Epithelial cell of proximal tubule (primary cell): ENCODE results near the gene INPP5D. TPM values are rescaled to one million over a fixed set of nuclear protein-coding genes. Genes with fewer than 3 reads are reported as not detected.
"Not testable (repeated sequence)": the region's sequence is repeated elsewhere in the genome, so short reads cannot be mapped to it uniquely, and the experiment has no call there.

Source experiments
- DNase-seq: peaks from one replicate; pipeline ENCODE4 v3.0.0-alpha.2; 2011; ENCODE audit warnings: low read depth
- H3K4me3 ChIP-seq: 2 replicates; pipeline ENCODE4 v1.5.1; 2011; ENCODE audit warnings: low read depth, mild to moderate bottlenecking, low read length
- total RNA-seq: library from RNA; depleted of rRNA; stranded (reverse); fragments of >200 nt; gene quantifications from 2 replicates; pipeline ENCODE4 v1.2.3, GENCODE V29; 2015
- TF ChIP-seq, protein P1 (sequence below): conservative IDR thresholded peaks from 2 replicates; pipeline ENCODE4 v1.5.1; 2012; ENCODE audit warnings: low read depth, mild to moderate bottlenecking, low read length

Gene INPP5D
- total RNA-seq, 1 donor from 2014 or later = 1.8 TPM

DNA sequence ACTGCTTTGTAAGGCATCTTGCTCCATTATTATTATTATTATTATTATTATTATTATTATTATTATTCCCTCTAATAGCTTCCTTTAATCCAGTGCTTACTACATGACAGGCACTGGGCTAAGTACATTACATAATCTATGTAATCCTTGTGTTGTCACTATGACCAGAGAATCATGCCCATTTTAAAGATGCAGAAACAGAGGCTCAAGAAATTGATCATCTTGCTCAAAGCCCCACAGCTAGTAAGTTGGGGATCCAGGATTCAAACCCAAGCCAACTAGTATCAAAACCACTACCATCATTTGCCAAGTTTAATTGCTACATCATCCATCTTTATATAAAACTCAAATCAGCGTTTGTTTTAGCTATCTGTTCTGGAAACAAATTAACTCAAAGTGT, 46.5 kb upstream of the INPP5D start:
- TF ChIP-seq, protein P1, sequence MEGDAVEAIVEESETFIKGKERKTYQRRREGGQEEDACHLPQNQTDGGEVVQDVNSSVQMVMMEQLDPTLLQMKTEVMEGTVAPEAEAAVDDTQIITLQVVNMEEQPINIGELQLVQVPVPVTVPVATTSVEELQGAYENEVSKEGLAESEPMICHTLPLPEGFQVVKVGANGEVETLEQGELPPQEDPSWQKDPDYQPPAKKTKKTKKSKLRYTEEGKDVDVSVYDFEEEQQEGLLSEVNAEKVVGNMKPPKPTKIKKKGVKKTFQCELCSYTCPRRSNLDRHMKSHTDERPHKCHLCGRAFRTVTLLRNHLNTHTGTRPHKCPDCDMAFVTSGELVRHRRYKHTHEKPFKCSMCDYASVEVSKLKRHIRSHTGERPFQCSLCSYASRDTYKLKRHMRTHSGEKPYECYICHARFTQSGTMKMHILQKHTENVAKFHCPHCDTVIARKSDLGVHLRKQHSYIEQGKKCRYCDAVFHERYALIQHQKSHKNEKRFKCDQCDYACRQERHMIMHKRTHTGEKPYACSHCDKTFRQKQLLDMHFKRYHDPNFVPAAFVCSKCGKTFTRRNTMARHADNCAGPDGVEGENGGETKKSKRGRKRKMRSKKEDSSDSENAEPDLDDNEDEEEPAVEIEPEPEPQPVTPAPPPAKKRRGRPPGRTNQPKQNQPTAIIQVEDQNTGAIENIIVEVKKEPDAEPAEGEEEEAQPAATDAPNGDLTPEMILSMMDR = no peak
- H3K4me3 ChIP-seq = no peak overlapping the region
- no peak for DNase-seq

GRCh38 chr2:233015019-233015645, 45.0 kb upstream of the INPP5D start:
- DNase-seq = no peak
- H3K4me3 ChIP-seq = no peak overlapping the region
- TF ChIP-seq, protein P1 = no peak

DNA sequence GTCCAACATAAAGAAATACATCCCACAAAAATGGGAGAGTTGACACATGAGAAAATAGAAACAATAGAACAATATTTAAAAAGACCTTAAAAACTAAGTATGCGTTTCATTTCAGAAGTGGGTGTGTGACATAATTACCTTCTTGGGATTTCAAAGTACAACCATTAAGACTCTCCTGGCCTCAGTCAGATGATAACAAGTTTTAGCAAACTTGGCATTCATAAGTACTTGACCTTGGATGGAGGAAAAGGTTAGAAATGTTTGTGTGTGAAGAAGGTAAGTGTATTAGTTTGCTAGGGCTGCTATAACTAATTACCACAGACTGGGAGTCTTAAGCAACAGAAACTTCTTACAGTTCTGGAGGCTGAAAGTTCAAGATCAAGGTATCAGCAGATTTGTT, 42.2 kb upstream of the INPP5D start:
- H3K4me3 ChIP-seq = no peak overlapping the region

DNA sequence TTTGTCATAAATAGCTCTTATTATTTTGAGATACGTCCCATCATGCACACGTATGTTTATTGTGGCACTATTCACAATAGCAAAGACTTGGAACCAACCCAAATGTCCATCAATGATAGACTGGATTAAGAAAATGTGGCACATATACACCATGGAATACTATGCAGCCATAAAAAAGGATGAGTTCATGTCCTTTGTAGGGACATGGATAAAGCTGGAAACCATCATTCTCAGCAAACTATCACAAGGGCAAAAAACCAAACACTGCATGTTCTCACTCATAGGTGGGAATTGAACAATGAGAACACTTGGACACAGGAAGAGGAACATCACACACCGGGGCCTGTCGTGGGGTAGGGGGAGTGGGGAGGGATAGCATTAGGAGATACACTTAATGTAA, 40.5 kb upstream of the INPP5D start:
- H3K4me3 ChIP-seq, DNase-seq: not testable (repeated sequence)

More for the DNA sequence above, 42.2 kb upstream of the INPP5D start:
- TF ChIP-seq, protein P1 = no peak
- no peak for DNase-seq

- no peak overlapping the region for H3K4me3 ChIP-seq
- TF ChIP-seq, protein P1 = no peak
- no peak for DNase-seq
Observed at GRCh38 chr2:233020454-233020853, 39.7 kb upstream of the INPP5D start.

GRCh38 chr2:233021771-233022170, 38.4 kb upstream of the INPP5D start:
- TF ChIP-seq, protein P1 = no peak
- no peak overlapping the region for H3K4me3 ChIP-seq
- DNase-seq = no peak

- no peak for DNase-seq
- TF ChIP-seq, protein P1 = no peak
- no peak overlapping the region for H3K4me3 ChIP-seq
Observed at GRCh38 chr2:233022561-233022960, 37.6 kb upstream of the INPP5D start.
